HG03558 (cell line): Measurements from ENCODE around the gene GPHB5.
"Not testable (repeated sequence)": the region's sequence is repeated elsewhere in the genome, so short reads cannot be mapped to it uniquely, and the experiment has no call there.

Experiments
- ATAC-seq: cut with Tn5 transposase; IDR thresholded peaks from one replicate; pipeline ENCODE4 v1.9.1; 2021; ENCODE audit warnings: moderate number of reproducible peaks; ENCODE audit not compliant: unreplicated experiment; ENCODE audit errors: extremely low read depth

Gene GPHB5

GRCh38 chr14:63296060-63296563, 22.6 kb downstream of the GPHB5 start:
- no peak for ATAC-seq

GRCh38 chr14:63295231-63295685, 23.5 kb downstream of the GPHB5 start:
- ATAC-seq: no peak

GRCh38 chr14:63292805-63293204, 25.9 kb downstream of the GPHB5 start:
- no peak for ATAC-seq

- ATAC-seq: no peak
Observed at GRCh38 chr14:63290741-63291430, 27.8 kb downstream of the GPHB5 start.

- ATAC-seq: no peak
Observed at GRCh38 chr14:63288853-63289252, 29.9 kb downstream of the GPHB5 start.

- ATAC-seq: no peak
Observed at GRCh38 chr14:63287666-63288483, 30.9 kb downstream of the GPHB5 start.

GRCh38 chr14:63286071-63286470, 32.7 kb downstream of the GPHB5 start:
- no peak for ATAC-seq

GRCh38 chr14:63283884-63284248, 34.9 kb downstream of the GPHB5 start:
- no peak for ATAC-seq

GRCh38 chr14:63282997-63283883, 35.5 kb downstream of the GPHB5 start:
- ATAC-seq: no peak

GRCh38 chr14:63279933-63280332, 38.8 kb downstream of the GPHB5 start:
- not testable (repeated sequence) for ATAC-seq

- no peak for ATAC-seq
Observed at GRCh38 chr14:63277591-63278183, 41.0 kb downstream of the GPHB5 start.

- ATAC-seq: no peak
Observed at GRCh38 chr14:63276492-63277342, 42.0 kb downstream of the GPHB5 start.

GRCh38 chr14:63276016-63276415, 42.7 kb downstream of the GPHB5 start:
- no peak for ATAC-seq

GRCh38 chr14:63275611-63276010, 43.1 kb downstream of the GPHB5 start:
- ATAC-seq: no peak

- ATAC-seq: no peak
Observed at GRCh38 chr14:63273717-63274655, 44.7 kb downstream of the GPHB5 start.

- no peak for ATAC-seq
Observed at GRCh38 chr14:63273129-63273528, 45.6 kb downstream of the GPHB5 start.

- no peak for ATAC-seq
Observed at GRCh38 chr14:63269561-63270225, 49.0 kb downstream of the GPHB5 start.

- no peak for ATAC-seq
Observed at GRCh38 chr14:63268771-63269170, 50.0 kb downstream of the GPHB5 start.
